Glomerular visceral epithelial cell (primary cell): ENCODE data around the gene JMY.
A peak's percentile ranks its signal among the peaks of the same experiment; 100 is the strongest.

ENCODE experiments used
- DNase-seq: peaks from one replicate; pipeline ENCODE4 v3.0.0-alpha.2; 2016; ENCODE audit errors: extremely low spot score

JMY gene

GRCh38 chr5:79235634-79236361 is at the start of gene JMY:
TSS of gene JMY (plus strand) at chr5:79236131. CDS start at chr5:79236651, 520 bp downstream.
- peak; percentile 90 for DNase-seq

- DNase-seq: no peak
Observed at GRCh38 chr5:79186455-79186854, 49.5 kb upstream of the JMY start.

GRCh38 chr5:79189439-79190234 is 46.3 kb upstream of the JMY start:
- DNase-seq: no peak

- no peak for DNase-seq
Observed at GRCh38 chr5:79190235-79190529, 45.7 kb upstream of the JMY start.

GRCh38 chr5:79191457-79191856 is 44.5 kb upstream of the JMY start:
- no peak for DNase-seq

- peak; percentile 11 for DNase-seq
Observed at GRCh38 chr5:79193643-79194042, 42.3 kb upstream of the JMY start.

- DNase-seq: peak; percentile 9
Observed at GRCh38 chr5:79200573-79201183, 35.3 kb upstream of the JMY start.

GRCh38 chr5:79201206-79201605 is 34.7 kb upstream of the JMY start:
- no peak for DNase-seq

GRCh38 chr5:79202076-79202475 is 33.9 kb upstream of the JMY start:
- no peak for DNase-seq

GRCh38 chr5:79205965-79206364 is 30.0 kb upstream of the JMY start:
- no peak for DNase-seq

- no peak for DNase-seq
Observed at GRCh38 chr5:79206541-79206940, 29.4 kb upstream of the JMY start.

GRCh38 chr5:79209505-79209904 is 26.4 kb upstream of the JMY start:
- DNase-seq: no peak

GRCh38 chr5:79224286-79224984 is 11.5 kb upstream of the JMY start:
- no peak for DNase-seq

- DNase-seq: no peak
Observed at GRCh38 chr5:79225026-79225425, 10.9 kb upstream of the JMY start.

- no peak for DNase-seq
Observed at GRCh38 chr5:79225441-79225840, 10.5 kb upstream of the JMY start.

GRCh38 chr5:79227484-79228025 is 8.4 kb upstream of the JMY start:
- DNase-seq: no peak

GRCh38 chr5:79229357-79230174 is 6.4 kb upstream of the JMY start:
- DNase-seq: no peak

GRCh38 chr5:79235261-79235633 is 684 bp upstream of the JMY start:
- DNase-seq: no peak

- DNase-seq: peak; percentile 37
Observed at GRCh38 chr5:79236362-79236969, 535 bp downstream of the JMY start.

GRCh38 chr5:79236970-79237739 is 1.2 kb downstream of the JMY start:
- peak; percentile 64 for DNase-seq
